Heart right ventricle (tissue), 16 donors: ENCODE results near the gene AGAP1. TPM values are rescaled to one million over a fixed set of nuclear protein-coding genes. Genes with fewer than 3 reads are reported as not detected.

Source experiments
- ATAC-seq, 8 donors: fragments of 200-7000 bp; cut with Tn5 transposase; one replicate each; pipeline ENCODE4 v1.9.1; 2020; ENCODE audit warnings: mild to moderate bottlenecking in 8 of 8, moderate library complexity in 8 of 8, moderate number of reproducible peaks in 1 of 8
- DNase-seq, 2 donors: peaks; one replicate each; pipeline ENCODE4 v3.0.0-alpha.2; 2020
- H3K27ac ChIP-seq, 10 donors: fragments of 200-600 bp; sonication (generic) in 2 of 10; one replicate each; pipeline versions ENCODE4 v1.5.0 to v1.8.0; 2020 to 2022; ENCODE audit warnings: mild to moderate bottlenecking in 3 of 10
- H3K27me3 ChIP-seq, 7 donors: fragments of 200-600 bp; one replicate each; pipeline ENCODE4 v1.8.0; 2021 to 2022; ENCODE audit warnings: mild to moderate bottlenecking in 2 of 7
- H3K36me3 ChIP-seq, 9 donors: fragments of 200-600 bp; sonication (generic) in 1 of 9; one replicate each; pipeline versions ENCODE4 v1.5.0 to v1.8.0; 2020 to 2022; ENCODE audit warnings: mild to moderate bottlenecking in 2 of 9
- H3K4me1 ChIP-seq, 9 donors: fragments of 200-600 bp; sonication (generic) in 1 of 9; one replicate each; pipeline versions ENCODE4 v1.5.0 to v1.8.0; 2020 to 2022; ENCODE audit warnings: mild to moderate bottlenecking in 4 of 9
- H3K4me3 ChIP-seq, 10 donors: fragments of 200-600 bp; sonication (generic) in 2 of 10; one replicate each; pipeline versions ENCODE4 v1.5.0 to v1.8.0; 2020 to 2022; ENCODE audit warnings: mild to moderate bottlenecking in 7 of 10, moderate library complexity in 2 of 10
- H3K9me3 ChIP-seq, 11 donors: fragments of 200-600 bp in 10 of 11; sonication (generic) in 2 of 11; one replicate each; pipeline versions ENCODE4 v1.5.0 to v1.8.0; 2013 to 2022; ENCODE audit warnings: mild to moderate bottlenecking in 2 of 11, control low read depth in 1 of 11, moderate library complexity in 1 of 11
- CTCF ChIP-seq, 9 donors: fragments of 200-600 bp; sonication (generic) in 2 of 9; IDR thresholded peaks; one replicate each; pipeline versions ENCODE4 v1.5.0 to v1.8.0; 2021 to 2022; ENCODE audit warnings: antibody characterized with exemption in 9 of 9, mild to moderate bottlenecking in 5 of 9, moderate library complexity in 1 of 9
- WGBS, 2 donors: extraction: QIAGEN DNeasy Blood & Tissue Kit; methylation state at CpG; one replicate each; pipeline ENCODE4 v1.1.7; 2013; ENCODE audit warnings: inconsistent platforms in 1 of 2; 5-methylcytosine and 5-hydroxymethylcytosine counted together
- intact Hi-C, 10 donors: fragments of 100-400 bp; cut with DNase I; formaldehyde crosslinking; loops; one replicate each; pipeline versions ENCODE4 v1.11.1 to v1.14.2; 2022
- polyA plus RNA-seq, 2 donors: library from polyadenylated mRNA; stranded (reverse); fragments of 200-250 nt; gene quantifications; one replicate each; pipeline ENCODE4 v1.2.3, GENCODE V29; 2013
- total RNA-seq, 10 donors: library from RNA; stranded (reverse); fragmentation: NEBNext Ultra II Directional in 3 of 10; extraction: Animal tissue kit (Norgen Biotek cat#: 25700) in 3 of 10; gene quantifications; one replicate each; pipeline versions ENCODE4 v1.2.1 to v1.2.4, GENCODE V29; 2021 to 2023
- donor health status: Arrhythmogenic right ventricular cardiomyopathy.
- donor health status: ischemic (EF 13 %, LVEDD 7.1; RV severe dilation, severe dysfunction).
- donor health status: healthy with polysubstance abuse.
- donor health status: DM: no; HTN: yes; CAD: no.
- donor health status: DM: no; HTN: no; CAD: no.
- donor health status: ischemic (EF 25% LVEDD 6.9; RV normal size, moderate dysfunction).
- donor health status: ischemic (EF 25% LVEDD 5.7; RV mildly dilated, moderate dysfunction).
- donor health status: healthy.
- donor health status: DM: yes; HTN: yes; CAD: no.
- donor health status: Ischemic cardiomyopathy.
- donor health status: ischemic (EF 35%, LVEDD 5.7; RV mildly dilated, moderate dysfunction).
- donor health status: nonischemic (EF 11% LVEDD 7.7; RV severe dilation, severe dysfunction).
- donor health status: DM: yes; HTN: yes; CAD: no.
- donor health status: PGD.
- donor health status: ischemic (EF 29% LVEDD 5.4; RV normal size, mild dysfunction).
- donor health status: nonischemic (EF 23%, LVEDD 6.1; RV moderate dilation, normal function).

Gene AGAP1
- total and polyA plus RNA-seq, 12 donors = 3.5 to 29.2 (median 19.4) TPM

- Histone ChIP-seq H3K36me3 (no peaks in the 10 kb centered on the region), H3K27ac (no peak overlapping the region), H3K27me3 (no peaks in the 10 kb centered on the region), H3K4me1 (peaks cover 0 to 11% (median 4%) of the 10 kb centered on the region in 9 donors), H3K4me3 (no peak overlapping the region), H3K9me3 (peaks cover 0 to 10% (median 0%) of the 10 kb centered on the region in 11 donors)
- DNase-seq = no peak
- no peak for TF ChIP-seq CTCF (IDR thresholded peaks at IDR 0.05)
- WGBS, 2 donors = 46 to 55% methylated on average over 7 of the region's 7 CpGs
- intact Hi-C loops = no loop called here
- no peak for ATAC-seq
These were observed 34.1 kb downstream of the AGAP1 start for GRCh38 chr2:235527806-235528469.

GRCh38 chr2:235529621-235530020 is 35.8 kb downstream of the AGAP1 start:
- 97 to 98% methylated on average over 3 of the region's 3 CpGs for WGBS, 2 donors

GRCh38 chr2:235530735-235531134 is 36.9 kb downstream of the AGAP1 start:
- WGBS, 2 donors = 95 to 96% methylated on average over 5 of the region's 5 CpGs
- Histone ChIP-seq H3K27me3 (no peaks in the 10 kb centered on the region), H3K4me3 (no peak overlapping the region), H3K9me3 (peaks cover 0 to 10% (median 0%) of the 10 kb centered on the region in 11 donors), H3K36me3 (no peaks in the 10 kb centered on the region), H3K27ac (no peak overlapping the region), H3K4me1 (peaks cover 0 to 11% (median 0%) of the 10 kb centered on the region in 9 donors)
- ATAC-seq (no peak), DNase-seq (no peak)
- no peak for TF ChIP-seq CTCF (IDR thresholded peaks at IDR 0.05)
- intact Hi-C loops = no loop called here

More at GRCh38 chr2:235529621-235530020, 35.8 kb downstream of the AGAP1 start:
- H3K36me3 ChIP-seq = no peaks in the 10 kb centered on the region
- H3K4me1 ChIP-seq = peaks cover 0 to 11% (median 1%) of the 10 kb centered on the region in 9 donors
- no peak overlapping the region for H3K4me3 ChIP-seq
- DNase-seq (no peak), ATAC-seq (no peak)
- intact Hi-C loops = no loop called here
- H3K27ac ChIP-seq = no peak overlapping the region
- no peaks in the 10 kb centered on the region for H3K27me3 ChIP-seq
- H3K9me3 ChIP-seq = peaks cover 0 to 10% (median 0%) of the 10 kb centered on the region in 11 donors
- no peak for TF ChIP-seq CTCF (IDR thresholded peaks at IDR 0.05)

GRCh38 chr2:235532307-235532706 is 38.5 kb downstream of the AGAP1 start:
- DNase-seq = no peak
- no peak for ATAC-seq

More at GRCh38 chr2:235532307-235532706, 38.5 kb downstream of the AGAP1 start:
- Histone ChIP-seq H3K27ac (no peak overlapping the region), H3K27me3 (no peaks in the 10 kb centered on the region), H3K4me3 (no peak overlapping the region), H3K9me3 (peaks cover 0 to 10% (median 0%) of the 10 kb centered on the region in 11 donors), H3K4me1 (peaks cover 0 to 11% (median 0%) of the 10 kb centered on the region in 9 donors), H3K36me3 (no peaks in the 10 kb centered on the region)
- intact Hi-C loops = no loop called here
- no peak for TF ChIP-seq CTCF (IDR thresholded peaks at IDR 0.05)
- 99% methylated on average over 5 of the region's 5 CpGs for WGBS, 2 donors
